HG02852 (cell line): ENCODE measurements around the gene KIAA0825.

ENCODE experiments used
- ATAC-seq: cut with Tn5 transposase; IDR thresholded peaks from one replicate; pipeline ENCODE4 v1.9.1; 2021; ENCODE audit warnings: mild to moderate bottlenecking, moderate library complexity; ENCODE audit not compliant: unreplicated experiment

The KIAA0825 gene

GRCh38 chr5:94111209-94112004, 507.0 kb downstream of the KIAA0825 start:
- peak; percentile 100 for ATAC-seq

- ATAC-seq: no peak
Measured at GRCh38 chr5:94103514-94104245, 514.7 kb downstream of the KIAA0825 start.
